ENCODE measurements around the gene PAMR1. TPM values are rescaled to one million over a fixed set of nuclear protein-coding genes. Genes with fewer than 3 reads are reported as not detected.
A peak's percentile ranks its signal among the peaks of the same experiment; 100 is the strongest.

Gene PAMR1
- total RNA-seq, 1 experiment from 2014 or later, result 0.62 TPM

DNA sequence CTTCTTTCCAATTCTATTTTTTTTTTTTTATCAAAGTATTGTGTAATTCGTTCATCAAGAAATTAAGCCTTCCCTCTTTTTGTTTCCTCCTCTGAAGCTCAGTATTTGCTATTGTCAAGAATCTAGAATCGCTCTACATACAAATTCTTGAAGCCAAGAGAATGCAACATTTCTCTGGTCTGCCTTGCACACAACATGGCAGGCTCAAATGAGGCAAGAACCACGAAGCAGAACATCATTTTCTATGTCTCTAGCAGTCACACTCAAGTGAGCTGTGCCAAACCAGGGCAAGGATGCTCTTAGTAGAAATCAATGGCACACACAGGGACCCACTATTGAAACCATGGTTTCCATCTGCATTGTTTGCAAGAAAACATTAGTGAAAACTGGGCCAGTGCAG lies 59.4 kb downstream of the PAMR1 start:
- intact Hi-C loops (cut with micrococcal nuclease; ENCODE audit: unreplicated experiment), result no loop called here
- POLR2A ChIA-PET (ENCODE audit: low non-redundant PET), result no interaction called here
- no peaks in the 10 kb centered on the region for H3K9me3 ChIP-seq (ENCODE audit: low read depth, low read length, poor library complexity, severe bottlenecking)
- H3K36me3 ChIP-seq (ENCODE audit: insufficient read depth, low read length, poor library complexity, severe bottlenecking), result no peaks in the 10 kb centered on the region
- H3K4me1 ChIP-seq (ENCODE audit: insufficient read depth, low read length, poor library complexity, severe bottlenecking), result no peaks in the 10 kb centered on the region
- H3K27ac ChIP-seq (ENCODE audit: low read depth, low read length, poor library complexity, severe bottlenecking), result no peak overlapping the region
- TF ChIP-seq EZH2 (IDR thresholded peaks at IDR 0.05; ENCODE audit: borderline replicate concordance, low read depth, low read length, poor library complexity, severe bottlenecking), result no peak
- CTCF ChIA-PET, result interaction anchor here (0.7 kb wide), 1 partner anchor 19 kb away, joined by 3 read pairs; no protein-coding TSS in a partner anchor
- DNase-seq (ENCODE audit: low spot score), result no peak
- H3K27me3 ChIP-seq (replicated peaks; ENCODE audit: insufficient read depth, low read depth, low read length, poor library complexity), result peaks cover 51% of the 10 kb centered on the region
- no peak overlapping the region for H3K4me3 ChIP-seq (ENCODE audit: low read depth, low read length, poor library complexity, severe bottlenecking)
- BruUV-seq (replicated peaks), result no TSS peak

DNA sequence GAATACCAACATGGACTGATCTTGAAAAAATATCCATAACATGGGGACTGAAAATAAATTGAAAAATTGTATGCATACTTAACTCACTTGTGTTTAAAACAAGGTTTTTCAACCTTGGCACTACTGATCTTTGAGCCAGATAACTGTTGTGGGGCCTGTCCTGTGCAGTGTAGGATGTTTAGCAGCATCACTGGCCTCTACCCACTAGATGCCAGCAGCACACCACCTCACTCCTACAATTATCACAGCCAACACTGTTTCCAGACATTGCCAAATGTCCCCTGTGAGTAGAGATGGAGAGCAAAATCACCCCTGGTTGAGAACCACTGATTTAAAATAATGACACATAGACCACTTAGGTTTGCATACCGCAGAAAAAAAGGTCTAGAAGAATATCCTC lies 61.1 kb downstream of the PAMR1 start:
- peaks cover 58% of the 10 kb centered on the region for H3K27me3 ChIP-seq (replicated peaks; ENCODE audit: insufficient read depth, low read depth, low read length, poor library complexity)
- ChIA-PET POLR2A (ENCODE audit: low non-redundant PET) (no interaction called here), CTCF (no interaction called here)
- peak; percentile 42 for DNase-seq (ENCODE audit: low spot score)
- no TSS peak for BruUV-seq (replicated peaks)
- no peak for TF ChIP-seq EZH2 (IDR thresholded peaks at IDR 0.05; ENCODE audit: borderline replicate concordance, low read depth, low read length, poor library complexity, severe bottlenecking)
- TF ChIP-seq, protein P1, sequence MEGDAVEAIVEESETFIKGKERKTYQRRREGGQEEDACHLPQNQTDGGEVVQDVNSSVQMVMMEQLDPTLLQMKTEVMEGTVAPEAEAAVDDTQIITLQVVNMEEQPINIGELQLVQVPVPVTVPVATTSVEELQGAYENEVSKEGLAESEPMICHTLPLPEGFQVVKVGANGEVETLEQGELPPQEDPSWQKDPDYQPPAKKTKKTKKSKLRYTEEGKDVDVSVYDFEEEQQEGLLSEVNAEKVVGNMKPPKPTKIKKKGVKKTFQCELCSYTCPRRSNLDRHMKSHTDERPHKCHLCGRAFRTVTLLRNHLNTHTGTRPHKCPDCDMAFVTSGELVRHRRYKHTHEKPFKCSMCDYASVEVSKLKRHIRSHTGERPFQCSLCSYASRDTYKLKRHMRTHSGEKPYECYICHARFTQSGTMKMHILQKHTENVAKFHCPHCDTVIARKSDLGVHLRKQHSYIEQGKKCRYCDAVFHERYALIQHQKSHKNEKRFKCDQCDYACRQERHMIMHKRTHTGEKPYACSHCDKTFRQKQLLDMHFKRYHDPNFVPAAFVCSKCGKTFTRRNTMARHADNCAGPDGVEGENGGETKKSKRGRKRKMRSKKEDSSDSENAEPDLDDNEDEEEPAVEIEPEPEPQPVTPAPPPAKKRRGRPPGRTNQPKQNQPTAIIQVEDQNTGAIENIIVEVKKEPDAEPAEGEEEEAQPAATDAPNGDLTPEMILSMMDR (conservative IDR thresholded peaks at IDR 0.05; ENCODE audit: low read depth, low read length), result peak; percentile 42; the same call in 1 of the 2 replicates
- no peak overlapping the region for H3K27ac ChIP-seq (ENCODE audit: low read depth, low read length, poor library complexity, severe bottlenecking)
- H3K4me3 ChIP-seq (ENCODE audit: low read depth, low read length, poor library complexity, severe bottlenecking), result no peak overlapping the region
- no peaks in the 10 kb centered on the region for H3K9me3 ChIP-seq (ENCODE audit: low read depth, low read length, poor library complexity, severe bottlenecking)
- intact Hi-C loops (cut with micrococcal nuclease; ENCODE audit: unreplicated experiment), result no loop called here
- H3K36me3 ChIP-seq (ENCODE audit: insufficient read depth, low read length, poor library complexity, severe bottlenecking), result no peaks in the 10 kb centered on the region
- no peaks in the 10 kb centered on the region for H3K4me1 ChIP-seq (ENCODE audit: insufficient read depth, low read length, poor library complexity, severe bottlenecking)

DNA sequence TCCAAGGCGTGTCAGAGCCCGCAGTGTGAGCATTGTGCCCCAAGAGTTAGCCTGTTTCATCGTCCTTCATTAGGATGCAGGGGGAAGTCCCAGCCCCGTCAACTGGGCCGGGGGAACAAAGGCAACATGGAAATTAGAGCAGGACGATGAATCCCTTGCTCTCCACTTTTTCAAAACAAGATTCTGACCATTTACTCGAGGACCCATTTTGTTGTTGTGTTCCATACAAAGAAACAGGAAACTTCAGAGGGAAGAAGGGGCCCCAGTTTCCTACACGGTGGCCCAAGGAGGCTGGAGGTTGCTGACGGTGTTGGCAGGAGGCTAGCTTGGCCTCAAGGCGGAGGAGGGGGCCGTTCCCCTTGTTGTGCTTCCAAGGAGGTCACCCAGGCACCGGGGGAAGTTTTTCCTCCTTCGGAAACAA lies 62.1 kb downstream of the PAMR1 start:
- no peak for TF ChIP-seq EZH2 (IDR thresholded peaks at IDR 0.05; ENCODE audit: borderline replicate concordance, low read depth, low read length, poor library complexity, severe bottlenecking)
- TF ChIP-seq, protein P1 (conservative IDR thresholded peaks at IDR 0.05; ENCODE audit: low read depth, low read length), result no peak
- CTCF ChIA-PET, result no interaction called here
- Histone ChIP-seq H3K27ac (ENCODE audit: low read depth, low read length, poor library complexity, severe bottlenecking) (no peak overlapping the region), H3K4me1 (ENCODE audit: insufficient read depth, low read length, poor library complexity, severe bottlenecking) (no peaks in the 10 kb centered on the region), H3K27me3 (replicated peaks; ENCODE audit: insufficient read depth, low read depth, low read length, poor library complexity) (peaks cover 66% of the 10 kb centered on the region), H3K9me3 (ENCODE audit: low read depth, low read length, poor library complexity, severe bottlenecking) (no peaks in the 10 kb centered on the region), H3K36me3 (ENCODE audit: insufficient read depth, low read length, poor library complexity, severe bottlenecking) (no peaks in the 10 kb centered on the region), H3K4me3 (ENCODE audit: low read depth, low read length, poor library complexity, severe bottlenecking) (no peak overlapping the region)
- POLR2A ChIA-PET (ENCODE audit: low non-redundant PET), result no interaction called here
- intact Hi-C loops (cut with micrococcal nuclease; ENCODE audit: unreplicated experiment), result no loop called here
- no TSS peak for BruUV-seq (replicated peaks)
- no peak for DNase-seq (ENCODE audit: low spot score)

DNA sequence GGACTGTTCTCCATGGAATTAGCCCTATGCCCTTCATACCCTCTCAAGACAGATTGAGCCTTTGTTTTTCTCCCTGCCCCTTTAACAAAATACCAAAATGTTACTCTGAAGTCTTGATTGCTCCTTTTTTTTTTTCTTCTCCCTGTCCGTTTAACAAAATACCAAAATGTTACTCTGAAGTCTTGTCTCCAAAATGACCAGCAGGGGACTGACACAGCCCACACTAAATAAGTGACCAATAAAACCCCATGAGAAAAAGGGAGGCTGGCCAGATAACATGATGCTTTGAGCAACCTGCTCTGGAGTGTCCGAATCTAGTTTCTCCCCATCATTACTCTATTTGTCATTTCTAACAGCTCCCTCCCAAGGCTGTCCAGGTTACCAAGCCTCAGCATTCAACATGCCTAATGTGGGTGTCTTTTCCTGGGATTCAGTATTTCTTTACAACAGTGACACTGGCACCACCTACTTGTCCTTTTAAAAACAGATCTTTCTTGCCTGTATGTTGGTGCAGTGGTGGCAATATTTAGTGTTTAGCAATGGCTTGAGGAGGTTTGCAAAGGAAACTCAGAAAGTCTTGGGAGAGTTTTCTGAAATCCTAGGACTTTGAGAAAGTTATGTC lies 63.4 kb downstream of the PAMR1 start:
- H3K27ac ChIP-seq (ENCODE audit: low read depth, low read length, poor library complexity, severe bottlenecking), result no peak overlapping the region
- ChIA-PET CTCF (no interaction called here), POLR2A (ENCODE audit: low non-redundant PET) (no interaction called here)
- H3K4me1 ChIP-seq (ENCODE audit: insufficient read depth, low read length, poor library complexity, severe bottlenecking), result no peaks in the 10 kb centered on the region
- no peak for DNase-seq (ENCODE audit: low spot score)
- H3K36me3 ChIP-seq (ENCODE audit: insufficient read depth, low read length, poor library complexity, severe bottlenecking), result no peaks in the 10 kb centered on the region
- BruUV-seq (replicated peaks), result no TSS peak
- intact Hi-C loops (cut with micrococcal nuclease; ENCODE audit: unreplicated experiment), result no loop called here
- no peak overlapping the region for H3K4me3 ChIP-seq (ENCODE audit: low read depth, low read length, poor library complexity, severe bottlenecking)
- peaks cover 71% of the 10 kb centered on the region for H3K27me3 ChIP-seq (replicated peaks; ENCODE audit: insufficient read depth, low read depth, low read length, poor library complexity)
- no peak for TF ChIP-seq EZH2 (IDR thresholded peaks at IDR 0.05; ENCODE audit: borderline replicate concordance, low read depth, low read length, poor library complexity, severe bottlenecking)
- TF ChIP-seq, protein P1 (conservative IDR thresholded peaks at IDR 0.05; ENCODE audit: low read depth, low read length), result no peak; the same call in 1 of the 2 replicates
- H3K9me3 ChIP-seq (ENCODE audit: low read depth, low read length, poor library complexity, severe bottlenecking), result no peaks in the 10 kb centered on the region

Data from A673 (cell line).